Fibroblast of pulmonary artery (primary cell): ENCODE results near the gene CARS2.
A peak's percentile ranks its signal among the peaks of the same experiment; 100 is the strongest.

ENCODE experiments used
- DNase-seq: peaks from one replicate; pipeline ENCODE4 v3.0.0-alpha.2; 2010; ENCODE audit warnings: low read depth
- H3K4me3 ChIP-seq: replicated peaks from 2 replicates; pipeline ENCODE4 v1.5.1; 2011; ENCODE audit warnings: low read depth, mild to moderate bottlenecking, control low read depth, low read length, moderate library complexity
- CTCF ChIP-seq: IDR thresholded peaks from 2 replicates; pipeline ENCODE4 v1.5.1; 2011; ENCODE audit warnings: mild to moderate bottlenecking, control low read depth, low read length, inconsistent platforms; ENCODE audit errors: missing control alignments

CARS2 gene

DNA sequence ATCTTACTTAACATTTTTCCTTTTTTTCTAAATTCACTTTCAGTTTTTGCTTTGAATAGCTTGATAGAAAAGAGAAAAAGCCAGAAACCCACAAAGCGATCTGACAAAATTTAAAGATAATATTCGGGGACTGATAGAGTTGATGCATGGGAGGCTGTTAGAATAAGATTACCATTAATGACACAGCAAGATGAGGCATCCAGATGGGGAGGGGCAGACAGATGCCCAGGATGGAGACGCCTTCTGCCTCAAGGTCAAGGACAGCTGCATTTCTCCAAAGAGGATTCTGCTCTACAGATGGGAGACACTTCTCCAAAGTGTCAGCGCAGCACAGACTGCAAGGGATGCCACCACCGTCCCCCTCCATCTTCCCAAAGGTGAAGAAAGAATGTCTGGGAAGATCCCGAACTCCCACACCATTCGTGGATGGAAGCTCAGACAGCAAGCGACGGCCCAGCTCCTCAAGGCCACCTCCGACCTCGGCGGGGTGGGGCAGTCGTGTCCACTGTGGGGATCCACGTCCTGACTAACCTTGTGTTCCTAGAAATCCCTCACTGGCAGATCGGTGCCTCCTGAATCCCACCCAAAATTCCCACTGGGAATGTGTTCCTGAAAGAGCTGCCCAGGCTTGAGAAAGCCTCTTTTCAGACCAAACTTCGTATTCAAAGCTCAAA, 57.6 kb downstream of the CARS2 start:
- no peak overlapping the region for H3K4me3 ChIP-seq
- DNase-seq = no peak
- no peak for TF ChIP-seq CTCF

GRCh38 chr13:110647365-110647737, 58.6 kb downstream of the CARS2 start:
- no peak for TF ChIP-seq CTCF
- H3K4me3 ChIP-seq = no peak overlapping the region
- DNase-seq = no peak

DNA sequence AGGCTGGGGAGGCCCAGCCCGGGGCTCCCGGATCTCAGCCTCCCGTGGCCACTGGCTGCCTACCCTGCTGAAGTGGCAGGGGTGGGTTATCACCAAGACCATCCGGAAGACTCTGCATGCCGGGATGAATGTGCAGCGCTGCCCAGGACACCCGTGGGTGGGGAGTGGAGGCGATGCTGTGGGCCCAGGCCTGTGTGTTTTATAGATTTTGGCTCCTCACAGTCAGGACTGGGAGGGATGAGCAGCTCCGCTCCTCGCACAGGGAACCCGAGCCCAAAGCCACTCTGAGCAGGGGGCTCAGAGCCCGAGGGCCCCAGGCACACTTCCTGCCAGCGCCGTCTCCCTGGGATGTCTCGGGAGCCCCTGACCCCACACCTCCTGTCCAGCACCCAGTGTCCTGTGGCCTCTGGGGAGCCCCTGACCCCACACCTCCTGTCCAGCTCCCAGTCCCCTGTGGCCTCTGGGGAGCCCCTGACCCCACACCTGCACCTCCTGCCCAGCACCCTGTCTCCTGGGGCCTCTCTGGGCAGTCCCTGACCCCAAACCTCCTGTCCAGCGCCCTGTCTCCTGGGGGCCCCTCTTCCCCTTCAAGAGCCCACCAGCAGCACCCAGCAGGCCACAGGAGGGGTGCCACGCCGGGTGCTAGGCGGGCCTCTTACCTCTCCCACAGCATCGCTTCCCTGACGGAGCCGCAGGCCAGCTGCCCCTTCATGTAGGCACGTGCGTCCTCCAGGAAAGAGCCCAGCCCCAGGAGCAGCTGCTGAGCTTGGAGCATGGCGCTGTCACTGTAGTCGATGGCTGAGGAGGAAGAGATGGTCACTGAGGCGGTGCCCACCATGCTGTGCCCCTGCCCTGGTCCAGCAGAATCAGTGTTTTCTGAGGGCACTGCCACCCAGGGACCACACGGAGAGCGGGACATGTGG, 59.2 kb downstream of the CARS2 start:
- H3K4me3 ChIP-seq = no peak overlapping the region
- TF ChIP-seq CTCF = no peak
- DNase-seq = no peak

DNA sequence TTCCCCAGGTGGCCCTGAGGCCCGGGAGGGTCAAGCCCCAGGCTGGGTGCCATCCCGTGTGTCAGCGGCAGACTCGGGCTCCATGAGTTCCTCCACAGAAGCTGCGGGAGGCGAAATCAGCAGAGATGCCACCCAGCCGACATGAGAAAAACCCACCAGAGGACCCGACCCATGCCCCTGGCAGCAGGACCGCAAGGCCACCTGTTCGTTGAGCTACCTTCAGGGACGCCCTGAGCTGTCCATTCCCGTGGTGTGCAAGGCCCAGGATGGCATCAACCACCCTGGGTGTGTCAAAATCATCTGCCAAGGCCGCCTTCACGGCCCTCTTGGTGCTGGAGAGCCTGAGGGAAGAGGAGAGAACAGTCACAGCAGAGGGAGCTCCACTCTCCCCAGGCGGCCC, 60.2 kb downstream of the CARS2 start:
- TF ChIP-seq CTCF = no peak
- DNase-seq = no peak
- no peak overlapping the region for H3K4me3 ChIP-seq

DNA sequence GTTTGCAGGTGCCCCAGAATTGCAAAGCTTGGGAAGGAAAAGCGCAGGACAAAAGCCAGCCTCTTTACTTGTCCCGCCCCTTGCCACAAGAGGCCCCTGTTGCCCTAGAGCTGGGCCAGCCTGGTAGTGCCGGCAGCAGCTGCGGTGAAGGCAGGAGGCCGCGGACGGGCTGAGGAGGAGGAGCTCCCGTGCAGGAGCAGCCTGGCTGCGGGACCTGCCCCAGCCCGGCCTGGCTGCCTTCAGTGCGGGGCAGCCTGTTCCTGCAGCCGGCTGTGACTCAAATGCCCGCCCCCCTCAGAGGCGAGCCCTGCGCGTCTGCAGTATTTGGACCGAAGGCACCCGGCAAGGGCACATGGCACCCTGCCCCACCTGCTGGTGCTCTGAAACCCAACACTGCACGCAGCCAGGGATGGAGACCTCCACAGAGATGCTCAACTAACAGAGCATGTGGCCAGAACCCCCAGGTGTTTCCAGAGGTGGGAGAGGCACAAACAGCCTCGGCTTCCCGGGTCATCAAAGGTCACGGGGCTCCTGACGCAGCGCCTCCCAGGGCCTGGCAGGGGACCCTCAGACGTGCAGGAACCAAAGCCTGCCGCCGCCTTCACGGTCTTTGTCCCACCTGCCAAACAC, 60.9 kb downstream of the CARS2 start:
- no peak overlapping the region for H3K4me3 ChIP-seq
- DNase-seq = peak; percentile 61
- TF ChIP-seq CTCF = peak; percentile 27

- DNase-seq = no peak
- TF ChIP-seq CTCF = no peak
- no peak overlapping the region for H3K4me3 ChIP-seq
These were observed 62.0 kb downstream of the CARS2 start for GRCh38 chr13:110643768-110644421.
